Measurements from ENCODE around the gene MYH9. TPM values are rescaled to one million over a fixed set of nuclear protein-coding genes. Genes with fewer than 3 reads are reported as not detected.
A peak's percentile ranks its signal among the peaks of the same experiment; 100 is the strongest.
"Not testable (repeated sequence)": the region's sequence is repeated elsewhere in the genome, so short reads cannot be mapped to it uniquely, and the experiment has no call there.

The MYH9 gene
- total and polyA plus RNA-seq, 5 experiments from 2014 or later: 51.2 to 718 (median 389) TPM

GRCh38 chr22:36251979-36252608 lies 135.7 kb downstream of the MYH9 start:
- not testable (repeated sequence) for ATAC-seq, H3K27me3 Mint-ChIP-seq, H3K9me3 Mint-ChIP-seq, DNase-seq
- peaks cover 0 to 17% (median 4%) of the 10 kb centered on the region in 3 donors for H3K36me3 Mint-ChIP-seq
- peaks cover 28 to 47% (median 41%) of the 10 kb centered on the region in 4 donors for H3K4me1 Mint-ChIP-seq
- POLR2A ChIA-PET: interaction anchor here (1.0 to 2.5 kb wide), 3 partner anchors 8 to 57 kb away, joined by 3 to 10 read pairs (median 7); partner anchors contain the start of gene APOL2
- peak overlapping the region; percentile 90 to 98 (median 95) for H3K4me3 Mint-ChIP-seq
- H3K27ac Mint-ChIP-seq: peak overlapping the region in 8 of 10 donors; percentile 0 to 97 (median 93)

- DNase-seq, H3K36me3 Mint-ChIP-seq, ATAC-seq, H3K27me3 Mint-ChIP-seq, H3K9me3 Mint-ChIP-seq: not testable (repeated sequence)
- H3K4me1 Mint-ChIP-seq: peaks cover 17 to 32% (median 28%) of the 10 kb centered on the region in 4 donors
- peak overlapping the region in 3 of 10 donors; percentile 26 to 77 (median 58) for H3K27ac Mint-ChIP-seq
- H3K4me3 Mint-ChIP-seq: peak overlapping the region in 1 of 10 donors; percentile 37
- POLR2A ChIA-PET: interaction anchor here (0.7 to 1.0 kb wide), 2 partner anchors 48 to 253 kb away, joined by 3 to 4 read pairs; no protein-coding TSS in a partner anchor
These were observed 137.3 kb downstream of the MYH9 start for GRCh38 chr22:36250292-36250960.

GRCh38 chr22:36249160-36249559 lies 138.6 kb downstream of the MYH9 start:
- Mint-ChIP-seq H3K4me1 (peaks cover 14 to 19% (median 18%) of the 10 kb centered on the region in 4 donors), H3K4me3 (no peak overlapping the region), H3K9me3 (peaks cover 0 to 5% (median 0%) of the 10 kb centered on the region in 9 donors), H3K27ac (no peak overlapping the region), H3K36me3 (peaks cover 0 to 4% (median 2%) of the 10 kb centered on the region in 3 donors), H3K27me3 (no peaks in the 10 kb centered on the region)
- POLR2A ChIA-PET: no interaction called here
- DNase-seq: no peak
- no peak for ATAC-seq

- H3K27me3 Mint-ChIP-seq: no peaks in the 10 kb centered on the region
These were observed 139.8 kb downstream of the MYH9 start for GRCh38 chr22:36247955-36248354.

DNA sequence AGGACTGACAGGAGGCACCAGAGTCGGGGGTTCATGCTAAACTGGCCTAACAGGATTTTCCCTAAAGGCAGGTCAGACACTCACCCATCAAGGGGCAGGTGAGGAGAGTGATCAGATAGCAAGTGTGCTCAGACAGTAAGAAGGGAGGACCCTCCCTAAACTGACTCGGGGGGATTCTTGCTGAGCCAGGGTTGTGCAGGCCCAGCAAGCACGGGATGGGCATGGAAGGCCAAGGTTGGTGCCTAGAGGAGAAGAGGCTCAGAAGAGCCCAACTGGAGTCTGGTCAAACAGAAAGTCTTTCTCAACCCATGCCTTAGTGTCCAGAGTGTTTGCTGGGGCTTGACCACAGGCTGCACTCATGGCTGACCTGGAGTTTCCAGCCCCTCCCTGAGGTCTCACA lies 141.0 kb downstream of the MYH9 start:
- POLR2A ChIA-PET: no interaction called here
- Mint-ChIP-seq H3K27ac (no peak overlapping the region), H3K27me3 (no peaks in the 10 kb centered on the region), H3K4me3 (no peak overlapping the region), H3K4me1 (no peaks in the 10 kb centered on the region), H3K36me3 (peaks cover 0 to 4% (median 2%) of the 10 kb centered on the region in 3 donors), H3K9me3 (peaks cover 0 to 11% (median 4%) of the 10 kb centered on the region in 9 donors)
- no peak for DNase-seq
- ATAC-seq: no peak

More at GRCh38 chr22:36247955-36248354, 139.8 kb downstream of the MYH9 start:
- DNase-seq (no peak), ATAC-seq (no peak)
- peaks cover 0 to 2% (median 0%) of the 10 kb centered on the region in 3 donors for H3K36me3 Mint-ChIP-seq
- H3K9me3 Mint-ChIP-seq: peaks cover 0 to 5% (median 0%) of the 10 kb centered on the region in 9 donors
- H3K4me1 Mint-ChIP-seq: peaks cover 5 to 7% (median 6%) of the 10 kb centered on the region in 4 donors
- POLR2A ChIA-PET: no interaction called here
- no peak overlapping the region for H3K4me3 Mint-ChIP-seq
- H3K27ac Mint-ChIP-seq: no peak overlapping the region

- ATAC-seq: no peak
- Mint-ChIP-seq H3K36me3 (peaks cover 0 to 4% (median 2%) of the 10 kb centered on the region in 3 donors), H3K4me1 (no peaks in the 10 kb centered on the region), H3K27ac (no peak overlapping the region), H3K27me3 (no peaks in the 10 kb centered on the region), H3K4me3 (no peak overlapping the region), H3K9me3 (peaks cover 0 to 11% (median 4%) of the 10 kb centered on the region in 9 donors)
- POLR2A ChIA-PET: no interaction called here
- DNase-seq: no peak
These were observed 141.9 kb downstream of the MYH9 start for GRCh38 chr22:36245805-36246356.

- POLR2A ChIA-PET: interaction anchor here (1.0 to 1.8 kb wide), 2 partner anchors 8 to 31 kb away, joined by 3 to 7 read pairs; partner anchors contain the start of gene APOL1
- Mint-ChIP-seq H3K27me3 (no peaks in the 10 kb centered on the region), H3K36me3 (peaks cover 0 to 4% (median 2%) of the 10 kb centered on the region in 3 donors), H3K27ac (no peak overlapping the region), H3K9me3 (peaks cover 0 to 11% (median 4%) of the 10 kb centered on the region in 9 donors), H3K4me3 (no peak overlapping the region), H3K4me1 (peaks cover 2 to 6% (median 5%) of the 10 kb centered on the region in 4 donors)
- DNase-seq: no peak
- no peak for ATAC-seq
These were observed 143.0 kb downstream of the MYH9 start for GRCh38 chr22:36244522-36245391.

DNA sequence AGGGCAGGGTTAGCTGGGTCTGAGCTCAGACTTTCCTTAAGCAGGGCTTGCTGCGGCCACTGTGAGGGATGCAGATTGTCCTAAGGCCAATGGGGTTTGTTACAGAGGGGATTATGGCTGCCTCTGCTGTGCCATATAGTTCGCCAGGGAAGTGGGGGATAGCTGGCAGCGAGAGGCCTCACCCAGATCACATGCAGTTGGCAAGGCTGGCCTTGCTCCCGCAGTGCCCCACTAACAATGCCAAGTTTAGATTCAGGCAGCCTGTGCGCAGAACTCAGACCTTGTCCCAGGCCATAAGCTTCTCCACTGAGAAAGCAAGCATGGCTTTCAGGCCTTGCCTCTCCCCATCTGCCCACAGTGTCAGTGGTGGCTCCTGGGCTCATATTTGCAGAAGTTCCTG lies 143.8 kb downstream of the MYH9 start:
- H3K4me3 Mint-ChIP-seq: no peak overlapping the region
- peaks cover 0 to 4% (median 4%) of the 10 kb centered on the region in 3 donors for H3K36me3 Mint-ChIP-seq
- peaks cover 9 to 14% (median 12%) of the 10 kb centered on the region in 4 donors for H3K4me1 Mint-ChIP-seq
- no peaks in the 10 kb centered on the region for H3K27me3 Mint-ChIP-seq
- H3K27ac Mint-ChIP-seq: peak overlapping the region in 1 of 10 donors; percentile 18
- no peak for DNase-seq
- no peak for ATAC-seq
- POLR2A ChIA-PET: interaction anchor here (1.0 to 1.8 kb wide), 2 partner anchors 9 to 32 kb away, joined by 3 to 7 read pairs; partner anchors contain the start of gene APOL1
- H3K9me3 Mint-ChIP-seq: peaks cover 0 to 11% (median 4%) of the 10 kb centered on the region in 9 donors

GRCh38 chr22:36239401-36240171 lies 148.2 kb downstream of the MYH9 start, which contains the start of gene APOL2:
Gene APOL2, minus strand, starts transcription at chr22:36239527. Its CDS starts 6,365 bp downstream, at chr22:36233162.
- peaks cover 34 to 56% (median 54%) of the 10 kb centered on the region in 4 donors for H3K4me1 Mint-ChIP-seq
- POLR2A ChIA-PET: interaction anchor here (0.6 to 1.8 kb wide), 9 partner anchors 13 to 592 kb away, joined by 3 to 10 read pairs (median 4); partner anchors contain the start of genes APOL1, APOL3, APOL6 and TXN2
- H3K27ac Mint-ChIP-seq: peak within 1 kb of the TSS; percentile 92 to 100 (median 98)
- peaks cover 0 to 9% (median 4%) of the 10 kb centered on the region in 9 donors for H3K9me3 Mint-ChIP-seq
- H3K36me3 Mint-ChIP-seq: peaks cover 16 to 33% (median 26%) of the 10 kb centered on the region in 3 donors
- ATAC-seq: peak; percentile 97 to 100
- peak; percentile 70 to 88 (median 81) for DNase-seq
- H3K4me3 Mint-ChIP-seq: peak within 1 kb of the TSS; percentile 91 to 100 (median 98)
- H3K27me3 Mint-ChIP-seq: no peaks in the 10 kb centered on the region

DNA sequence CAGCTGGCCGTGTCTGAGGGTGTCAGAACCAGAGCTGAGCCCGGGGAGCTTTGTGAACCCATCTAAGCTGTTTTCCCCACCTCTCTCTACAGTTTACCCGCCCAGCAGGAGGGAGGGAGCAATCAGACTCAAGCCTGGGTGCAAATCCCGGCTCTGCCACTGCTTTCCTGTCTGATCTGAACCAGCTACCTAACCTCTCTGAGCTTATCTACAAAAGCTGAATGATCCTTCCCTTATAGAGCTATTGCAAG lies 148.7 kb downstream of the MYH9 start:
- DNase-seq: peak in 1 of 10 donors; percentile 15
- H3K4me1 Mint-ChIP-seq: peaks cover 38 to 61% (median 59%) of the 10 kb centered on the region in 4 donors
- ATAC-seq: peak; percentile 39 to 57
- H3K4me3 Mint-ChIP-seq: peak overlapping the region; percentile 91 to 100 (median 98)
- POLR2A ChIA-PET: interaction anchor here (0.6 to 1.8 kb wide), 7 partner anchors 13 to 591 kb away, joined by 3 to 10 read pairs (median 4); partner anchors contain the start of genes APOL1, APOL3, APOL6 and TXN2
- H3K9me3 Mint-ChIP-seq: peaks cover 0 to 9% (median 4%) of the 10 kb centered on the region in 9 donors
- H3K27me3 Mint-ChIP-seq: no peaks in the 10 kb centered on the region
- H3K27ac Mint-ChIP-seq: peak overlapping the region; percentile 92 to 100 (median 98)
- H3K36me3 Mint-ChIP-seq: peaks cover 16 to 38% (median 26%) of the 10 kb centered on the region in 3 donors
